Measurements from ENCODE around the gene HIF1A. TPM values are rescaled to one million over a fixed set of nuclear protein-coding genes. Genes with fewer than 3 reads are reported as not detected.
"Not testable (repeated sequence)": the region's sequence is repeated elsewhere in the genome, so short reads cannot be mapped to it uniquely, and the experiment has no call there.

HIF1A gene
- total and polyA plus RNA-seq, 2 donors (not counting 1 experiment from before 2014, with no cell fraction given): 332 to 407 TPM

- H3K9me3 ChIP-seq (ENCODE audit: control insufficient read depth, insufficient read depth, low read depth, low read length): no peaks in the 10 kb centered on the region
- H2AFZ ChIP-seq (ENCODE audit: low read length): no peak overlapping the region
- peak in 1 of 2 donors; percentile 41 for DNase-seq (ENCODE audit: low read depth in 2 of 2)
- H4K20me1 ChIP-seq (ENCODE audit: control insufficient read depth, extremely low read depth, insufficient read depth, low read length): no peaks in the 10 kb centered on the region
- no peaks in the 10 kb centered on the region for H3K27me3 ChIP-seq (ENCODE audit: control insufficient read depth, insufficient read depth, low read length)
- no peaks in the 10 kb centered on the region for H3K36me3 ChIP-seq (ENCODE audit: control insufficient read depth, insufficient read depth, low read length)
- no peak overlapping the region for H3K9ac ChIP-seq (ENCODE audit: insufficient read depth, low read length)
- TF ChIP-seq EZH2 (IDR thresholded peaks at IDR 0.05; ENCODE audit: low read length, missing control alignments): no peak
- TF ChIP-seq, protein P1, sequence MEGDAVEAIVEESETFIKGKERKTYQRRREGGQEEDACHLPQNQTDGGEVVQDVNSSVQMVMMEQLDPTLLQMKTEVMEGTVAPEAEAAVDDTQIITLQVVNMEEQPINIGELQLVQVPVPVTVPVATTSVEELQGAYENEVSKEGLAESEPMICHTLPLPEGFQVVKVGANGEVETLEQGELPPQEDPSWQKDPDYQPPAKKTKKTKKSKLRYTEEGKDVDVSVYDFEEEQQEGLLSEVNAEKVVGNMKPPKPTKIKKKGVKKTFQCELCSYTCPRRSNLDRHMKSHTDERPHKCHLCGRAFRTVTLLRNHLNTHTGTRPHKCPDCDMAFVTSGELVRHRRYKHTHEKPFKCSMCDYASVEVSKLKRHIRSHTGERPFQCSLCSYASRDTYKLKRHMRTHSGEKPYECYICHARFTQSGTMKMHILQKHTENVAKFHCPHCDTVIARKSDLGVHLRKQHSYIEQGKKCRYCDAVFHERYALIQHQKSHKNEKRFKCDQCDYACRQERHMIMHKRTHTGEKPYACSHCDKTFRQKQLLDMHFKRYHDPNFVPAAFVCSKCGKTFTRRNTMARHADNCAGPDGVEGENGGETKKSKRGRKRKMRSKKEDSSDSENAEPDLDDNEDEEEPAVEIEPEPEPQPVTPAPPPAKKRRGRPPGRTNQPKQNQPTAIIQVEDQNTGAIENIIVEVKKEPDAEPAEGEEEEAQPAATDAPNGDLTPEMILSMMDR (conservative IDR thresholded peaks at IDR 0.05 in 1 of 2, IDR thresholded peaks at IDR 0.05 in 1 of 2; ENCODE audit: low read depth in 1 of 2, low read length in 2 of 2): no peak
- H3K4me1 ChIP-seq (ENCODE audit: control insufficient read depth, extremely low read depth, insufficient read depth, low read length): peaks cover 8% of the 10 kb centered on the region
- peaks cover 22% of the 10 kb centered on the region for H3K79me2 ChIP-seq (ENCODE audit: control insufficient read depth, insufficient read depth, low read length)
- H3K4me3 ChIP-seq (replicated peaks in 1 of 4; ENCODE audit: control extremely low read depth in 1 of 4, insufficient read depth in 1 of 4, low read depth in 3 of 4, low read length in 4 of 4): no peak overlapping the region
- H3K4me2 ChIP-seq (ENCODE audit: extremely low read depth, insufficient read depth, low read length): no peak overlapping the region
- no peak overlapping the region for H3K27ac ChIP-seq (ENCODE audit: insufficient read depth, low read length)
These were observed 57.3 kb downstream of the HIF1A start for GRCh38 chr14:61752626-61753025.

- H4K20me1 ChIP-seq (ENCODE audit: control insufficient read depth, extremely low read depth, insufficient read depth, low read length): no peaks in the 10 kb centered on the region
- no peak overlapping the region for H3K4me2 ChIP-seq (ENCODE audit: extremely low read depth, insufficient read depth, low read length)
- no peak for DNase-seq (ENCODE audit: low read depth in 2 of 2)
- TF ChIP-seq, protein P1 (conservative IDR thresholded peaks at IDR 0.05 in 1 of 2, IDR thresholded peaks at IDR 0.05 in 1 of 2; ENCODE audit: low read depth in 1 of 2, low read length in 2 of 2): peak in 1 of 2 donors; percentile 23
- no peak for TF ChIP-seq EZH2 (IDR thresholded peaks at IDR 0.05; ENCODE audit: low read length, missing control alignments)
- peaks cover 12% of the 10 kb centered on the region for H3K79me2 ChIP-seq (ENCODE audit: control insufficient read depth, insufficient read depth, low read length)
- H3K4me1 ChIP-seq (ENCODE audit: control insufficient read depth, extremely low read depth, insufficient read depth, low read length): peaks cover 8% of the 10 kb centered on the region
- H3K36me3 ChIP-seq (ENCODE audit: control insufficient read depth, insufficient read depth, low read length): no peaks in the 10 kb centered on the region
- no peak overlapping the region for H3K9ac ChIP-seq (ENCODE audit: insufficient read depth, low read length)
- H3K27me3 ChIP-seq (ENCODE audit: control insufficient read depth, insufficient read depth, low read length): no peaks in the 10 kb centered on the region
- H3K27ac ChIP-seq (ENCODE audit: insufficient read depth, low read length): no peak overlapping the region
- H2AFZ ChIP-seq (ENCODE audit: low read length): no peak overlapping the region
- no peaks in the 10 kb centered on the region for H3K9me3 ChIP-seq (ENCODE audit: control insufficient read depth, insufficient read depth, low read depth, low read length)
- no peak overlapping the region for H3K4me3 ChIP-seq (replicated peaks in 1 of 4; ENCODE audit: control extremely low read depth in 1 of 4, insufficient read depth in 1 of 4, low read depth in 3 of 4, low read length in 4 of 4)
These were observed 58.3 kb downstream of the HIF1A start for GRCh38 chr14:61753631-61754030.

GRCh38 chr14:61754627-61755381, 59.5 kb downstream of the HIF1A start:
- Histone ChIP-seq H3K27me3 (ENCODE audit: control insufficient read depth, insufficient read depth, low read length) (no peaks in the 10 kb centered on the region), H3K4me3 (replicated peaks in 1 of 4; ENCODE audit: control extremely low read depth in 1 of 4, insufficient read depth in 1 of 4, low read depth in 3 of 4, low read length in 4 of 4) (no peak overlapping the region), H3K9me3 (ENCODE audit: control insufficient read depth, insufficient read depth, low read depth, low read length) (no peaks in the 10 kb centered on the region), H2AFZ (ENCODE audit: low read length) (no peak overlapping the region), H3K36me3 (ENCODE audit: control insufficient read depth, insufficient read depth, low read length) (no peaks in the 10 kb centered on the region), H3K4me1 (ENCODE audit: control insufficient read depth, extremely low read depth, insufficient read depth, low read length) (peaks cover 8% of the 10 kb centered on the region), H3K79me2 (ENCODE audit: control insufficient read depth, insufficient read depth, low read length) (peaks cover 4% of the 10 kb centered on the region), H4K20me1 (ENCODE audit: control insufficient read depth, extremely low read depth, insufficient read depth, low read length) (no peaks in the 10 kb centered on the region), H3K27ac (ENCODE audit: insufficient read depth, low read length) (peak overlapping the region; percentile 33), H3K4me2 (ENCODE audit: extremely low read depth, insufficient read depth, low read length) (no peak overlapping the region), H3K9ac (ENCODE audit: insufficient read depth, low read length) (no peak overlapping the region)
- no peak for TF ChIP-seq EZH2 (IDR thresholded peaks at IDR 0.05; ENCODE audit: low read length, missing control alignments)
- TF ChIP-seq, protein P1 (conservative IDR thresholded peaks at IDR 0.05 in 1 of 2, IDR thresholded peaks at IDR 0.05 in 1 of 2; ENCODE audit: low read depth in 1 of 2, low read length in 2 of 2): no peak
- peak in 1 of 2 donors; percentile 52 for DNase-seq (ENCODE audit: low read depth in 2 of 2)

- H2AFZ ChIP-seq (ENCODE audit: low read length); H3K36me3 ChIP-seq (ENCODE audit: control insufficient read depth, insufficient read depth, low read length); H3K4me2 ChIP-seq (ENCODE audit: extremely low read depth, insufficient read depth, low read length); H3K9ac ChIP-seq (ENCODE audit: insufficient read depth, low read length); H4K20me1 ChIP-seq (ENCODE audit: control insufficient read depth, extremely low read depth, insufficient read depth, low read length); H3K4me3 ChIP-seq (replicated peaks in 1 of 4; ENCODE audit: control extremely low read depth in 1 of 4, insufficient read depth in 1 of 4, low read depth in 3 of 4, low read length in 4 of 4); DNase-seq (ENCODE audit: low read depth in 2 of 2); H3K9me3 ChIP-seq (ENCODE audit: control insufficient read depth, insufficient read depth, low read depth, low read length); H3K79me2 ChIP-seq (ENCODE audit: control insufficient read depth, insufficient read depth, low read length); H3K4me1 ChIP-seq (ENCODE audit: control insufficient read depth, extremely low read depth, insufficient read depth, low read length); H3K27me3 ChIP-seq (ENCODE audit: control insufficient read depth, insufficient read depth, low read length): not testable (repeated sequence)
- peak overlapping the region; percentile 54 for H3K27ac ChIP-seq (ENCODE audit: insufficient read depth, low read length)
These were observed 60.0 kb downstream of the HIF1A start for GRCh38 chr14:61755382-61755742.
